T-helper 22 cell (primary cell): Measurements from ENCODE around the gene GAGE2A.
A peak's percentile ranks its signal among the peaks of the same experiment; 100 is the strongest.
"Not testable (repeated sequence)": the region's sequence is repeated elsewhere in the genome, so short reads cannot be mapped to it uniquely, and the experiment has no call there.

ENCODE experiments used
- DNase-seq: peaks from one replicate; pipeline ENCODE4 v3.0.0-alpha.2; 2020; ENCODE audit warnings: low read depth

The GAGE2A gene, protein sequence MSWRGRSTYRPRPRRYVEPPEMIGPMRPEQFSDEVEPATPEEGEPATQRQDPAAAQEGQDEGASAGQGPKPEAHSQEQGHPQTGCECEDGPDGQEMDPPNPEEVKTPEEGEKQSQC

GRCh38 chrX:49589196-49589595 is at the start of gene GAGE2A:
Gene GAGE2A (plus strand): TSS chrX:49589496. CDS start chrX:49590651, 1,155 bp downstream.
- not testable (repeated sequence) for DNase-seq

DNA sequence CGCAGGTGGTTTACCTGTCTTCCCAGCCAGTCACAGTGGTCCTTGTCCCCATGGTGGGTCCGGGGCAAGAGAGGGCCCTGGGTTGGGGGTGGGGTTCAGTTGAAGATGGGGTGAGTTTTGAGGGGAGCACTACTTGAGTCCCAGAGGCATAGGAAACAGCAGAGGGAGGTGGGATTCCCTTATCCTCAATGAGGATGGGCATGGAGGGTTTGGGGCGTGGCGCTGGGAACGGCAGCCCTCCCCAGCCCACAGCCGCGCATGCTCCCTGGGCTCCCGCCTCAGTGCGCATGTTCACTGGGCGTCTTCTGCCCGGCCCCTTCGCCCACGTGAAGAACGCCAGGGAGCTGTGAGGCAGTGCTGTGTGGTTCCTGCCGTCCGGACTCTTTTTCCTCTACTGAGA is 47.9 kb upstream of the GAGE2A start, which contains the start of gene GAGE12D:
GAGE12D (plus strand) TSS at position 301 of the 400 bp plus-strand sequence. CDS start 1,155 bp downstream, outside the sequence.
- not testable (repeated sequence) for DNase-seq

DNA sequence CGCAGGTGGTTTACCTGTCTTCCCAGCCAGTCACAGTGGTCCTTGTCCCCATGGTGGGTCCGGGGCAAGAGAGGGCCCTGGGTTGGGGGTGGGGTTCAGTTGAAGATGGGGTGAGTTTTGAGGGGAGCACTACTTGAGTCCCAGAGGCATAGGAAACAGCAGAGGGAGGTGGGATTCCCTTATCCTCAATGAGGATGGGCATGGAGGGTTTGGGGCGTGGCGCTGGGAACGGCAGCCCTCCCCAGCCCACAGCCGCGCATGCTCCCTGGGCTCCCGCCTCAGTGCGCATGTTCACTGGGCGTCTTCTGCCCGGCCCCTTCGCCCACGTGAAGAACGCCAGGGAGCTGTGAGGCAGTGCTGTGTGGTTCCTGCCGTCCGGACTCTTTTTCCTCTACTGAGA is 38.3 kb upstream of the GAGE2A start, which contains the start of gene GAGE12E:
GAGE12E (plus strand) TSS at position 301 of the 400 bp plus-strand sequence. CDS start 1,155 bp downstream, outside the sequence.
- DNase-seq: not testable (repeated sequence)

DNA sequence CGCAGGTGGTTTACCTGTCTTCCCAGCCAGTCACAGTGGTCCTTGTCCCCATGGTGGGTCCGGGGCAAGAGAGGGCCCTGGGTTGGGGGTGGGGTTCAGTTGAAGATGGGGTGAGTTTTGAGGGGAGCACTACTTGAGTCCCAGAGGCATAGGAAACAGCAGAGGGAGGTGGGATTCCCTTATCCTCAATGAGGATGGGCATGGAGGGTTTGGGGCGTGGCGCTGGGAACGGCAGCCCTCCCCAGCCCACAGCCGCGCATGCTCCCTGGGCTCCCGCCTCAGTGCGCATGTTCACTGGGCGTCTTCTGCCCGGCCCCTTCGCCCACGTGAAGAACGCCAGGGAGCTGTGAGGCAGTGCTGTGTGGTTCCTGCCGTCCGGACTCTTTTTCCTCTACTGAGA is 28.8 kb upstream of the GAGE2A start, which contains the start of gene GAGE12F:
GAGE12F (plus strand) TSS at position 301 of the 400 bp plus-strand sequence. CDS start 1,155 bp downstream, outside the sequence.
- DNase-seq: not testable (repeated sequence)

DNA sequence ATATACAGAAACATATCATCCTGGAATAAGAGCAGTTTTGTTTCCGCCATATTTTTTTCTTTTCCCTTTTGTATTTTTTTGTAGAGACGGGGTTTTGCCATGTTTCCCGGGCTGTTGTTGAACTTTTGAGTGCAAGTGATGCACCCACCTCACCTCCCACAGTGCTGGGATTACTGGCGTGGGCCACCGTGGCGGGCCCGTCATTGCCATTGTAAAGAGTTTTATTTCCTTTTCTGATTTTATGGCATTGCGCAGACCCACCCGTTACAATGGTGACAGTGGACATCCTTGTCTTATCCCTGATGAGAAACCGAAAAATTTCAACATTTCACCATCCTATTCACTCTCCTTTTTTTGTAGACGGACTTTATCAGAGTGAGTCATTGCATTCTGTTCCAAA is 20.6 kb upstream of the GAGE2A start:
- not testable (repeated sequence) for DNase-seq

GRCh38 chrX:49569152-49569551 is 20.1 kb upstream of the GAGE2A start:
- not testable (repeated sequence) for DNase-seq

DNA sequence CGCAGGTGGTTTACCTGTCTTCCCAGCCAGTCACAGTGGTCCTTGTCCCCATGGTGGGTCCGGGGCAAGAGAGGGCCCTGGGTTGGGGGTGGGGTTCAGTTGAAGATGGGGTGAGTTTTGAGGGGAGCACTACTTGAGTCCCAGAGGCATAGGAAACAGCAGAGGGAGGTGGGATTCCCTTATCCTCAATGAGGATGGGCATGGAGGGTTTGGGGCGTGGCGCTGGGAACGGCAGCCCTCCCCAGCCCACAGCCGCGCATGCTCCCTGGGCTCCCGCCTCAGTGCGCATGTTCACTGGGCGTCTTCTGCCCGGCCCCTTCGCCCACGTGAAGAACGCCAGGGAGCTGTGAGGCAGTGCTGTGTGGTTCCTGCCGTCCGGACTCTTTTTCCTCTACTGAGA is 19.2 kb upstream of the GAGE2A start, which contains the start of gene GAGE12G:
GAGE12G (plus strand) TSS at position 301 of the 400 bp plus-strand sequence. CDS start 1,155 bp downstream, outside the sequence.
- DNase-seq: not testable (repeated sequence)

DNA sequence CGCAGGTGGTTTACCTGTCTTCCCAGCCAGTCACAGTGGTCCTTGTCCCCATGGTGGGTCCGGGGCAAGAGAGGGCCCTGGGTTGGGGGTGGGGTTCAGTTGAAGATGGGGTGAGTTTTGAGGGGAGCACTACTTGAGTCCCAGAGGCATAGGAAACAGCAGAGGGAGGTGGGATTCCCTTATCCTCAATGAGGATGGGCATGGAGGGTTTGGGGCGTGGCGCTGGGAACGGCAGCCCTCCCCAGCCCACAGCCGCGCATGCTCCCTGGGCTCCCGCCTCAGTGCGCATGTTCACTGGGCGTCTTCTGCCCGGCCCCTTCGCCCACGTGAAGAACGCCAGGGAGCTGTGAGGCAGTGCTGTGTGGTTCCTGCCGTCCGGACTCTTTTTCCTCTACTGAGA is 9.6 kb upstream of the GAGE2A start, which contains the start of gene GAGE12H:
GAGE12H (plus strand) TSS at position 301 of the 400 bp plus-strand sequence. CDS start 1,155 bp downstream, outside the sequence.
- DNase-seq: not testable (repeated sequence)

DNA sequence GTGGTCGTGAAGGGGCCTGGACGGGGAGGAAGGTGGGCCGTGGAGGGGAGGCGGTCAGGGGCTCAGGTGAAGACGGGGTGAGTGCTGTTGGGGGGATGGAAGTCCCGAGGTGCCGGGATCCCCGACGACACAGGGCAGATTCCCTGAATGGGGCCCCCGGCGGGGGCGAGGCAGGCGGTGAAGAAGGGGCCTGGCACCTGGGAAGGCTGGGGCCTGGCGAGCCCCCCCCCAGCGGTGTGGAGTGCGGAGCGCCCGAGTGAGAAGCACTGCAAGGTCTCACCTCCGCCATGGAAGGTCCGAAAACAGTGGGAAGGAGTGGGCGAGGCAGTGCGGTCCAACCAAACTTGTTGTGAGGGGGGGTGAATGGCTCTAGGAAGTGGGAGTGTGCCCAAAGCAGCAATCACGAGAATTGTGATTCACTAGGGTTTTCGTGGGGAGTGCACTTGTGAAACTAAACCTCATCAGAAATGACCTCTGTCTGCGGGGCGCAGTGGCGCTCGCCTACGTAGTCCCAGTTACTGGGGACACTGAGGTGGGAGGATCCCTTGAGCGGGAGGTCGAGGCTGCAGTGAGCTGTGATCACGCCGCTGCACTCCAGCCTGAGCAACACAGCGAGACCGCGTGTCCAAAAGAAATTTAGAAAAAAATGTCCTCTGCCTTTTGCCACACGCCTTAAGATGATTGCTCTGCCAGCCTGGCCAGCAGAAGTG is 628 bp downstream of the GAGE2A start:
- DNase-seq: peak; percentile 7

- not testable (repeated sequence) for DNase-seq
Measured at GRCh38 chrX:49590488-49590887, 1.2 kb downstream of the GAGE2A start.

GRCh38 chrX:49598720-49599119 is 9.4 kb downstream of the GAGE2A start, which contains the start of gene GAGE1:
Gene GAGE1 (plus strand): TSS chrX:49599020. CDS start chrX:49600175, 1,155 bp downstream.
- not testable (repeated sequence) for DNase-seq

DNA sequence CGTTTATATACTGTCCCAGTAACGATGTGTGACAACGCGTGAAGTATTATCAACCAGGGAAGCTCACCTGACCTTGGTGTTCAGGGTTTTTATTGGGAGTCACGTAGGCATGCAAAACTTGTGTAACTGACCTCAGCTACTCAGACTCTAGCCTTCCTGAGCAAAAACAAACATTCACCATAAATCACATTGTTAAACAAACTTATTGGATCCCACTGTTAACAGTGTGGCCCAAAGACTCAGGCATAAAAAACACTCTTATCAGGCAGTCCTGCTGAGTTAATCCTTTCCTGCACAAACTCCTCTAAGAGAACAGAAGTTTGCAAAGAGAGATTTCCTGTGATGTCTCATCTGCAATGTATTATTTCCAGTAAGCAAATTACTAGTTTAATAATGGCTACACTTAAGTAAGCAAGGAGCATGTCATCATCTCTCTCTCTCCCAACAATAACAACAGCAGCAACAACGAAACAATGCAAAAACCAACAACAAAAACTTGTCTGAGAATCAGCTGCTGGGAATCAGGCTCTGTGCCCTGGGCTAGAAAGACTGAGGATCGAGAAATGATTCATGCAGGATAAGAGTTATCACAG is 21.5 kb downstream of the GAGE2A start:
- no peak for DNase-seq

DNA sequence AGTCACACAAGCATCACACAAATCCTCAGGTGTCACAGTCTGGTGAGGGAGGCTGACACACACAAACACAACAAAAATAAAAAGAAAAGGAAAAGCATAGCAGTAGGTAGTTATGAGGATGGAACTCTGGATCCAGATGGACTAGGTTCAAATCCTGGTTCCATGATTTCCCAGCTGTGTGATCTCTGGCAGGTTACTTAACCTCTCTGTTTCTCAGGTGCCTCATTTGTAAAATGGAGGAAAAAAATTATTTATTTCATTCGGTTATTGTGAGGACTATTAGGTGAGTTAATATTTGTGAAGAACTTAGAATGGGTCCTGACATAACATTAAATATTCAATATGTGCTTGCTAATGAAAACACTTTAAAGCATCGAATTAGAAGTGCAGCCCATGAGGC is 29.3 kb downstream of the GAGE2A start:
- DNase-seq: no peak

- no peak for DNase-seq
Measured at GRCh38 chrX:49627086-49627777, 37.9 kb downstream of the GAGE2A start.

- no peak for DNase-seq
Measured at GRCh38 chrX:49644991-49645637, 55.8 kb downstream of the GAGE2A start.
